Neural cell (in vitro differentiated cells): ENCODE results near the gene STAT4. TPM values are rescaled to one million over a fixed set of nuclear protein-coding genes. Genes with fewer than 3 reads are reported as not detected.

Source experiments
- H2AFZ ChIP-seq: fragments of 200-600, 300-800 bp; sonication (generic), shearing (Covaris generic); 2 replicates; pipeline ENCODE4 v1.6.0; 2014; ENCODE audit warnings: low read depth, mild to moderate bottlenecking, antibody characterized with exemption, low read length, moderate library complexity
- H3F3A ChIP-seq: fragments of 200-600 bp; shearing (Covaris generic); 2 replicates; pipeline ENCODE4 v1.6.1; 2016; ENCODE audit warnings: mild to moderate bottlenecking, moderate library complexity, mixed read lengths, antibody characterized with exemption, low read length; ENCODE audit not compliant: insufficient read depth, poor library complexity, severe bottlenecking
- H3K27ac ChIP-seq: fragments of 200-600, 300-800 bp; sonication (generic), shearing (Covaris generic); 2 replicates; pipeline ENCODE4 v1.5.1; 2014; ENCODE audit warnings: mild to moderate bottlenecking, low read length, moderate library complexity
- H3K27me3 ChIP-seq: fragments of 300-800, 200-600 bp; sonication (generic), shearing (Covaris generic); 2 replicates; pipeline ENCODE4 v1.6.0; 2014; ENCODE audit warnings: mild to moderate bottlenecking, low read depth, low read length, moderate library complexity; ENCODE audit not compliant: insufficient read depth
- H3K36me3 ChIP-seq: fragments of 300-800, 200-600 bp; sonication (generic), shearing (Covaris generic); 2 replicates; pipeline ENCODE4 v1.5.1; 2014; ENCODE audit warnings: mild to moderate bottlenecking, antibody characterized with exemption, low read length, moderate library complexity; ENCODE audit not compliant: insufficient read depth
- H3K4me2 ChIP-seq: fragments of 300-800, 200-600 bp; sonication (generic), shearing (Covaris generic); 2 replicates; pipeline ENCODE4 v1.6.0; 2014; ENCODE audit warnings: mild to moderate bottlenecking, low read length
- H3K4me3 ChIP-seq: fragments of 300-800, 200-600 bp; sonication (generic), shearing (Covaris generic); 2 replicates; pipeline ENCODE4 v1.5.1; 2014; ENCODE audit warnings: mild to moderate bottlenecking, low read length, moderate library complexity
- H3K79me2 ChIP-seq: fragments of 200-600 bp; shearing (Covaris generic); replicated peaks from 2 replicates; pipeline ENCODE4 v1.6.0; 2014; ENCODE audit warnings: mild to moderate bottlenecking, low read length, moderate library complexity; ENCODE audit not compliant: insufficient read depth
- H3K9ac ChIP-seq: fragments of 300-800, 200-600 bp; sonication (generic), shearing (Covaris generic); 2 replicates; pipeline ENCODE4 v1.6.1; 2016; ENCODE audit warnings: mild to moderate bottlenecking, low read length, mixed read lengths
- H3K9me2 ChIP-seq: fragments of 200-600 bp; shearing (Covaris generic); 2 replicates; pipeline ENCODE4 v1.6.1; 2016; ENCODE audit warnings: mild to moderate bottlenecking, low read length, mixed read lengths; ENCODE audit not compliant: insufficient read depth
- H3K9me3 ChIP-seq: fragments of 200-600, 300-800 bp; sonication (generic), shearing (Covaris generic); 2 replicates; pipeline ENCODE4 v1.6.1; 2016; ENCODE audit warnings: mild to moderate bottlenecking, mixed run types, low read length, moderate library complexity, mixed read lengths
- H4K20me1 ChIP-seq: fragments of 200-600 bp; shearing (Covaris generic); 2 replicates; pipeline ENCODE4 v1.6.1; 2016; ENCODE audit warnings: mild to moderate bottlenecking, mixed run types; ENCODE audit not compliant: insufficient read depth
- EP300 ChIP-seq: fragments of 450-650 bp; conservative IDR thresholded peaks from 2 replicates; pipeline ENCODE4 v1.6.1; 2014; ENCODE audit warnings: antibody characterized with exemption, mild to moderate bottlenecking, moderate library complexity; ENCODE audit not compliant: poor library complexity, severe bottlenecking
- EZH2 ChIP-seq: fragments of 200-600, 300-800 bp; shearing (Covaris generic), sonication (generic); IDR thresholded peaks from 2 replicates; pipeline ENCODE4 v1.6.1; 2014; ENCODE audit warnings: antibody characterized with exemption, low read length, borderline replicate concordance, mild to moderate bottlenecking; ENCODE audit not compliant: insufficient read depth, poor library complexity, severe bottlenecking
- MXI1 ChIP-seq: fragments of 450-650 bp; conservative IDR thresholded peaks from 2 replicates; pipeline ENCODE4 v1.6.1; 2014; ENCODE audit warnings: antibody characterized with exemption, mild to moderate bottlenecking; ENCODE audit not compliant: poor library complexity, severe bottlenecking
- POLR2AphosphoS5 ChIP-seq: IDR thresholded peaks from 2 replicates; pipeline ENCODE4 v1.6.1; 2012
- RAD21 ChIP-seq: fragments of 450-650 bp; conservative IDR thresholded peaks from 2 replicates; pipeline ENCODE4 v1.6.1; 2014; ENCODE audit warnings: antibody characterized with exemption, mild to moderate bottlenecking, moderate library complexity
- REST ChIP-seq: IDR thresholded peaks from 2 replicates; pipeline ENCODE4 v1.6.1; 2012; ENCODE audit warnings: borderline replicate concordance
- SMC3 ChIP-seq: fragments of 450-650 bp; conservative IDR thresholded peaks from 2 replicates; pipeline ENCODE4 v1.6.1; 2014; ENCODE audit warnings: antibody characterized with exemption, mild to moderate bottlenecking, moderate library complexity; ENCODE audit not compliant: poor library complexity
- TAF1 ChIP-seq: IDR thresholded peaks from 2 replicates; pipeline ENCODE4 v1.6.1; 2012; ENCODE audit warnings: low read depth
- polyA plus RNA-seq: library from polyadenylated mRNA; depleted of rRNA; stranded (reverse); fragments of >200 nt; gene quantifications from 2 replicates; pipeline ENCODE4 v1.2.3, GENCODE V29; 2014

The STAT4 gene
- polyA plus RNA-seq, 1 donor from 2014 or later, result 3.7 TPM

GRCh38 chr2:191153716-191154115, 2.9 kb upstream of the STAT4 start:
- H3K27ac ChIP-seq, result no peak overlapping the region
- no peak overlapping the region for H3K4me2 ChIP-seq
- no peaks in the 10 kb centered on the region for H3K9me2 ChIP-seq
- H3K27me3 ChIP-seq, result peaks cover 18% of the 10 kb centered on the region
- no peaks in the 10 kb centered on the region for H3K9me3 ChIP-seq
- no peak for TF ChIP-seq POLR2AphosphoS5
- TF ChIP-seq EP300, result no peak
- TF ChIP-seq EZH2, result no peak
- TF ChIP-seq MXI1, result no peak
- no peak for TF ChIP-seq RAD21
- no peaks in the 10 kb centered on the region for H3F3A ChIP-seq
- H2AFZ ChIP-seq, result no peak overlapping the region
- no peaks in the 10 kb centered on the region for H3K79me2 ChIP-seq
- no peaks in the 10 kb centered on the region for H4K20me1 ChIP-seq
- H3K4me3 ChIP-seq, result no peak overlapping the region
- H3K36me3 ChIP-seq, result no peaks in the 10 kb centered on the region
- no peak overlapping the region for H3K9ac ChIP-seq

GRCh38 chr2:191152482-191153240, 1.9 kb upstream of the STAT4 start:
- Histone ChIP-seq H3K9me3 (no peaks in the 10 kb centered on the region), H3K27me3 (peaks cover 18% of the 10 kb centered on the region), H2AFZ (no peak overlapping the region), H3K9ac (no peak overlapping the region), H3K9me2 (no peaks in the 10 kb centered on the region), H3K27ac (no peak overlapping the region), H3K79me2 (no peaks in the 10 kb centered on the region), H4K20me1 (no peaks in the 10 kb centered on the region), H3K36me3 (no peaks in the 10 kb centered on the region), H3F3A (no peaks in the 10 kb centered on the region), H3K4me3 (no peak overlapping the region), H3K4me2 (no peak overlapping the region)
- TF ChIP-seq SMC3 (no peak), EZH2 (no peak), TAF1 (no peak)

- Histone ChIP-seq H3K27ac (no peak overlapping the region), H3K9me2 (no peaks in the 10 kb centered on the region), H3K9ac (no peak overlapping the region), H3K79me2 (no peaks in the 10 kb centered on the region), H3K36me3 (no peaks in the 10 kb centered on the region), H4K20me1 (no peaks in the 10 kb centered on the region), H3K9me3 (no peaks in the 10 kb centered on the region), H3F3A (no peaks in the 10 kb centered on the region), H3K4me2 (no peak overlapping the region), H2AFZ (no peak overlapping the region), H3K27me3 (peaks cover 18% of the 10 kb centered on the region), H3K4me3 (no peak overlapping the region)
- TF ChIP-seq TAF1 (no peak), EZH2 (no peak), RAD21 (no peak), MXI1 (no peak), EP300 (no peak), SMC3 (no peak), REST (no peak)
Measured at GRCh38 chr2:191151331-191151730, 537 bp upstream of the STAT4 start.
